K562 (cell line): Measurements from ENCODE around the gene TMEM209. TPM values are rescaled to one million over a fixed set of nuclear protein-coding genes. Genes with fewer than 3 reads are reported as not detected.

Source experiments
- ARID1B ChIP-seq: fragments of 450-650 bp; IDR thresholded peaks from 2 replicates; pipeline ENCODE4 v1.6.1; 2016; ENCODE audit warnings: antibody characterized with exemption, mild to moderate bottlenecking, inconsistent platforms
- BRCA1 ChIP-seq, 2 experiments: fragments of 450-650 bp in 1 of 2; sonication (generic) in 1 of 2; formaldehyde crosslinking in 1 of 2; IDR thresholded peaks; 2 replicates each; pipeline versions ENCODE4 v1.5.0 to v1.6.1; 2017 to 2020; ENCODE audit warnings: mild to moderate bottlenecking in 1 of 2, missing genetic modification reagents in 1 of 2
- DEAF1 ChIP-seq: fragments of 450-650 bp; formaldehyde crosslinking; IDR thresholded peaks from 2 replicates; pipeline ENCODE4 v1.4.0; 2020; ENCODE audit warnings: mild to moderate bottlenecking, moderate library complexity
- E2F6 ChIP-seq, 2 experiments: IDR thresholded peaks; 2 replicates each; pipeline ENCODE4 v1.6.1; 2011; ENCODE audit warnings: borderline replicate concordance in 1 of 2, control low read depth in 1 of 2, low read depth in 1 of 2, low read length in 1 of 2, mild to moderate bottlenecking in 1 of 2, mixed read lengths in 1 of 2, moderate library complexity in 1 of 2; ENCODE audit not compliant: insufficient read depth in 1 of 2, insufficient read length in 1 of 2, poor library complexity in 1 of 2, severe bottlenecking in 1 of 2; ENCODE audit errors: extremely low read depth in 1 of 2
- E4F1 ChIP-seq: fragments of 250-450 bp; sonication (Bioruptor Pico); IDR thresholded peaks from 2 replicates; pipeline ENCODE4 v1.5.0; 2021; ENCODE audit warnings: mild to moderate bottlenecking, borderline replicate concordance
- EGR1 ChIP-seq: fragments of 450-650 bp; conservative IDR thresholded peaks from 2 replicates; pipeline ENCODE4 v1.6.1; 2017; ENCODE audit warnings: mild to moderate bottlenecking
- HCFC1 ChIP-seq: IDR thresholded peaks from 2 replicates; pipeline ENCODE4 v1.6.1; 2012; ENCODE audit warnings: low read depth, low read length, improper control_type of control experiment
- ZNF175 ChIP-seq: fragments of 200-800 bp; sonication (Bioruptor generic); IDR thresholded peaks from 2 replicates; pipeline ENCODE4 v1.6.1; 2016; ENCODE audit warnings: low read depth, mild to moderate bottlenecking, missing genetic modification characterization, missing compliant biosample characterization
- ZNF407 ChIP-seq: fragments of 450-650 bp; IDR thresholded peaks from 2 replicates; pipeline ENCODE4 v1.6.1; 2016; ENCODE audit warnings: low read depth
- ZNF655 ChIP-seq: fragments of 250-450 bp; sonication (Bioruptor Pico); IDR thresholded peaks from 2 replicates; pipeline ENCODE4 v1.5.0; 2021
- polyA plus RNA-seq, 8 experiments: library from polyadenylated mRNA; depleted of rRNA in 4 of 8; stranded (reverse) in 5 of 8; unstranded in 3 of 8; fragments of >200 nt; fragmentation: Nextera tagmentation in 2 of 8; fragmentation: Illumina TruSeq in 1 of 8; extraction: Ambion mirVana in 2 of 8; extraction: Trizol in 1 of 8; gene quantifications; 2 replicates each; pipeline versions ENCODE4 v1.2.1 to v1.2.3, GENCODE V29; 2011 to 2014; ENCODE audit warnings: inconsistent platforms in 1 of 8, missing spikeins in 1 of 8
- total RNA-seq, 7 experiments: library from RNA; depleted of rRNA in 6 of 7; stranded (reverse); fragments of >200 nt in 6 of 7; fragmentation: Illumina TruSeq in 2 of 7; extraction: Trizol in 2 of 7; gene quantifications; 2 replicates each; pipeline versions ENCODE4 v1.2.1 to v1.2.3, GENCODE V29; 2011 to 2021; ENCODE audit warnings: low replicate concordance in 1 of 7

TMEM209 gene
- total and polyA plus RNA-seq, 9 of the 15 experiments (the other 6 are each of a cell fraction or from before 2014, with no cell fraction given), result 36.8 to 116 (median 76.6) TPM

- TF ChIP-seq ZNF407 (0 out of 2 replicates have a peak, but pooled peaks have one; percentile 17), ARID1B (peak; percentile 43), HCFC1 (no peak), BRCA1 (IDR thresholded peaks at IDR 0.05) (no peak), BRCA1 (CRISPR knock-in tag; IDR thresholded peaks at IDR 0.05) (0 out of 2 replicates have a peak, but pooled peaks have one; percentile 66), ZNF655 (CRISPR knock-in tag) (no peak), E2F6 (IDR thresholded peaks at IDR 0.05; ENCODE audit: borderline replicate concordance in 1 of 2, extremely low read depth in 1 of 2, insufficient read depth in 1 of 2, insufficient read length in 1 of 2, low read depth in 1 of 2, low read length in 1 of 2, poor library complexity in 1 of 2, severe bottlenecking in 1 of 2) (no peak), E4F1 (no peak), ZNF175 (CRISPR knock-in tag) (no peak), EGR1 (peak; percentile 65), DEAF1 (CRISPR knock-in tag) (no peak)
Measured at GRCh38 chr7:130152493-130153210, 52.6 kb downstream of the TMEM209 start (continued).
